NB4 (cell line): ENCODE results near the gene HLCS.

Experiments
- DNase-seq: peaks from one replicate; pipeline ENCODE4 v3.0.0; 2010; ENCODE audit warnings: low read depth
- H3K4me3 ChIP-seq: one replicate; pipeline ENCODE4 v1.5.1; 2011; ENCODE audit warnings: mild to moderate bottlenecking, low read depth, low read length, moderate library complexity
- CTCF ChIP-seq: IDR thresholded peaks from one replicate; pipeline ENCODE4 v1.5.1; 2012; ENCODE audit warnings: low read depth, low read length
- MAX ChIP-seq: IDR thresholded peaks from 2 replicates; pipeline ENCODE4 v1.6.1; 2011; ENCODE audit warnings: low read depth, low read length
- MYC ChIP-seq: IDR thresholded peaks from 2 replicates; pipeline ENCODE4 v1.6.1; 2011; ENCODE audit warnings: low read depth, low read length
- POLR2A ChIP-seq: IDR thresholded peaks from 2 replicates; pipeline ENCODE4 v1.6.1; 2011; ENCODE audit warnings: mild to moderate bottlenecking; ENCODE audit not compliant: insufficient read length; ENCODE audit errors: extremely low read depth

Gene HLCS

GRCh38 chr21:36718951-36719501 lies 247.4 kb downstream of the HLCS start:
- TF ChIP-seq POLR2A: no peak
- TF ChIP-seq MAX: no peak
- no peak for TF ChIP-seq CTCF
- H3K4me3 ChIP-seq: no peak overlapping the region
- no peak for DNase-seq

GRCh38 chr21:36717976-36718375 lies 248.5 kb downstream of the HLCS start:
- no peak overlapping the region for H3K4me3 ChIP-seq
- no peak for DNase-seq
- TF ChIP-seq POLR2A: no peak
- TF ChIP-seq MYC: no peak
- TF ChIP-seq CTCF: no peak
- no peak for TF ChIP-seq MAX

- no peak for TF ChIP-seq CTCF
- no peak for DNase-seq
- no peak overlapping the region for H3K4me3 ChIP-seq
These were observed 249.6 kb downstream of the HLCS start for GRCh38 chr21:36716836-36717235.

GRCh38 chr21:36716387-36716786 lies 250.1 kb downstream of the HLCS start:
- TF ChIP-seq MYC: no peak
- TF ChIP-seq POLR2A: no peak
- no peak for TF ChIP-seq CTCF
- TF ChIP-seq MAX: no peak
- no peak overlapping the region for H3K4me3 ChIP-seq
- no peak for DNase-seq

GRCh38 chr21:36713746-36714145 lies 252.7 kb downstream of the HLCS start:
- DNase-seq: no peak
- TF ChIP-seq CTCF (no peak), POLR2A (no peak), MAX (no peak), MYC (no peak)
- H3K4me3 ChIP-seq: no peak overlapping the region

GRCh38 chr21:36710729-36711048 lies 255.8 kb downstream of the HLCS start:
- DNase-seq: peak; percentile 71
- no peak overlapping the region for H3K4me3 ChIP-seq
- TF ChIP-seq MAX (no peak), CTCF (no peak), POLR2A (no peak), MYC (no peak)
